ENCODE data around the gene BIVM.

- no peak for TF ChIP-seq EZH2 (IDR thresholded peaks at IDR 0.05; ENCODE audit: borderline replicate concordance, low read depth, low read length, severe bottlenecking)
- TF ChIP-seq, protein P1, sequence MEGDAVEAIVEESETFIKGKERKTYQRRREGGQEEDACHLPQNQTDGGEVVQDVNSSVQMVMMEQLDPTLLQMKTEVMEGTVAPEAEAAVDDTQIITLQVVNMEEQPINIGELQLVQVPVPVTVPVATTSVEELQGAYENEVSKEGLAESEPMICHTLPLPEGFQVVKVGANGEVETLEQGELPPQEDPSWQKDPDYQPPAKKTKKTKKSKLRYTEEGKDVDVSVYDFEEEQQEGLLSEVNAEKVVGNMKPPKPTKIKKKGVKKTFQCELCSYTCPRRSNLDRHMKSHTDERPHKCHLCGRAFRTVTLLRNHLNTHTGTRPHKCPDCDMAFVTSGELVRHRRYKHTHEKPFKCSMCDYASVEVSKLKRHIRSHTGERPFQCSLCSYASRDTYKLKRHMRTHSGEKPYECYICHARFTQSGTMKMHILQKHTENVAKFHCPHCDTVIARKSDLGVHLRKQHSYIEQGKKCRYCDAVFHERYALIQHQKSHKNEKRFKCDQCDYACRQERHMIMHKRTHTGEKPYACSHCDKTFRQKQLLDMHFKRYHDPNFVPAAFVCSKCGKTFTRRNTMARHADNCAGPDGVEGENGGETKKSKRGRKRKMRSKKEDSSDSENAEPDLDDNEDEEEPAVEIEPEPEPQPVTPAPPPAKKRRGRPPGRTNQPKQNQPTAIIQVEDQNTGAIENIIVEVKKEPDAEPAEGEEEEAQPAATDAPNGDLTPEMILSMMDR (IDR thresholded peaks at IDR 0.05; ENCODE audit: borderline replicate concordance, extremely low read depth, low read length, poor library complexity, severe bottlenecking), result no peak
These were observed 26.9 kb upstream of the BIVM start for GRCh38 chr13:102772042-102772425.

All from DND-41 (cell line).